ENCODE results near the gene ULK4.

DNA sequence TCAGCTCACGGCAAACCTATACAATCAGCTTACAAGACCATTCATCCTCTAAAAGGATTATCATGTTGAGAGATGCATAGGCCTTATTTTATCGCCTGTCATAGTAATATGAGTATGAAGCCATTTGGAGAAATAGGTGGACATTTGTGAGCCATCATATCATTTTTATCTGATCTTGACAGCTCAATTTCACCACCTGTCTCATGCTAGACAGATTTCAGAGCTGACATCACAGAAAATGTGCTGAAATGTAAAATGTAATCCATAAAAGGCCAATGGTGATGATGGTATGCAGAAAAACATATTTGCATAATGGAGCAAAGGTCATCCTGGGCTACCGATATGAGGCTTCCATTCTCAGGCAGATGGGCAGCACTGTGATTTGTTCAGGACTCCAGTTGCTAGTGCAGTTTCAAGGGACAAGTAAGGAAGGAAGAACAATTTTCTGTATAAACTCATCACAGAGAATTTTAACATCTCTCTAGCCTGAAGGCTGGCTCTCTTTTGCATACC is 221.5 kb downstream of the ULK4 start:
- no peak for TF ChIP-seq CTCF (tag by site-specific recombination; IDR thresholded peaks at IDR 0.05)
- no peak for TF ChIP-seq ZNF37A (tag by site-specific recombination; IDR thresholded peaks at IDR 0.05)
- no peak for TF ChIP-seq ZNF114 (tag by site-specific recombination; IDR thresholded peaks at IDR 0.05)
- no peak for TF ChIP-seq ZBTB8A (tag by site-specific recombination; IDR thresholded peaks at IDR 0.05)
- no peak for TF ChIP-seq ZBTB11 (tag by site-specific recombination; conservative IDR thresholded peaks at IDR 0.05; ENCODE audit: low read depth)
- no peak for TF ChIP-seq PRDM10 (tag by site-specific recombination; IDR thresholded peaks at IDR 0.05)
- no peak for TF ChIP-seq ZSCAN18 (tag by site-specific recombination; IDR thresholded peaks at IDR 0.05)
- no peak for TF ChIP-seq ZNF121 (tag by site-specific recombination; IDR thresholded peaks at IDR 0.05)
- TF ChIP-seq ZBTB17 (tag by site-specific recombination; IDR thresholded peaks at IDR 0.05): no peak
- TF ChIP-seq HOXA7 (CRISPR knock-in tag; IDR thresholded peaks at IDR 0.05; ENCODE audit: borderline replicate concordance): no peak
